Erythroblast (primary cell): Measurements from ENCODE around the gene JAM2.

ENCODE experiments used
- GATA1 ChIP-seq: IDR thresholded peaks from 2 replicates; pipeline ENCODE4 v1.6.1; 2011; ENCODE audit warnings: low read depth, mild to moderate bottlenecking, control low read depth, low read length, moderate library complexity
- POLR2A ChIP-seq: IDR thresholded peaks from 2 replicates; pipeline ENCODE4 v1.6.1; 2011; ENCODE audit warnings: mild to moderate bottlenecking, low read length

DNA sequence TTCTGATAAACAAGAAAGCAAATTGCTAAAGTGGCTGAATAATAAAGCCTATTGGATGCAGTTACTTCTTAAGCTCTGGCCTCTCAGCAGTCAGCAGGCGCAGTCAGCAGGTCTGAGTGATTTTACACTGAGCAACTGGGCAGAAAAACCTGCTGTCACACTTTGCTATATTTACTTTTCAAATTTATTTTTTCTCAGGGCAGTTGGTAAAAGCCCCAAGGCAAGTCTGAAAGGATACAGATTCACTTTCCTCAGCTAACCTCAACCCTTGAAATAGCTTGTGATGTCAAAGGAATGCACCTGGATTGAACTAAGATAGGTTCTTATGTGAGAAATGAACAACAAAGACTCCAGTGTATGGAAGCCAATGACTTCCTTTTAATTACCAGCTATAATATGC lies 61.7 kb downstream of the JAM2 start:
- TF ChIP-seq POLR2A (no peak), GATA1 (no peak)
